GM23338 (cell line): ENCODE measurements around the gene GET4. TPM values are rescaled to one million over a fixed set of nuclear protein-coding genes. Genes with fewer than 3 reads are reported as not detected.

ENCODE experiments used
- ATAC-seq: fragments of 200-7000 bp; cut with Tn5 transposase; 3 replicates; pipeline ENCODE4 v1.9.1; 2020
- DNase-seq: peaks from one replicate; pipeline ENCODE4 v3.0.0-alpha.2; 2015; ENCODE audit warnings: low spot score
- H2AFZ ChIP-seq: fragments of 200-600 bp; sonication (generic); 2 replicates; pipeline ENCODE4 v1.8.0; 2016; ENCODE audit warnings: antibody characterized with exemption, mild to moderate bottlenecking, moderate library complexity
- H3F3A ChIP-seq: fragments of 200-600 bp; sonication (generic); replicated peaks from 2 replicates; pipeline ENCODE4 v1.8.0; 2017; ENCODE audit warnings: antibody characterized with exemption, mixed run types, low read depth
- H3K27ac ChIP-seq: fragments of 200-600 bp; sonication (generic); 2 replicates; pipeline ENCODE4 v1.6.1; 2016; ENCODE audit warnings: low read depth
- H3K27me3 ChIP-seq: fragments of 200-600 bp; sonication (generic); 2 replicates; pipeline ENCODE4 v1.8.0; 2016; ENCODE audit warnings: mild to moderate bottlenecking, mixed run types, moderate library complexity; ENCODE audit not compliant: insufficient read depth
- H3K36me3 ChIP-seq: fragments of 200-600 bp; sonication (generic); 2 replicates; pipeline ENCODE4 v1.8.0; 2016; ENCODE audit warnings: mild to moderate bottlenecking; ENCODE audit not compliant: insufficient read depth
- H3K4me1 ChIP-seq: fragments of 200-600 bp; sonication (generic); 2 replicates; pipeline ENCODE4 v1.8.0; 2016; ENCODE audit warnings: mild to moderate bottlenecking, moderate library complexity; ENCODE audit not compliant: insufficient read depth
- H3K4me2 ChIP-seq: fragments of 200-600 bp; sonication (generic); 2 replicates; pipeline ENCODE4 v1.7.1; 2017; ENCODE audit warnings: mixed run types
- H3K4me3 ChIP-seq: fragments of 200-600 bp; sonication (generic); 2 replicates; pipeline ENCODE4 v1.6.1; 2016; ENCODE audit warnings: mixed run types
- H3K79me2 ChIP-seq: fragments of 200-600 bp; sonication (generic); replicated peaks from 2 replicates; pipeline ENCODE4 v1.8.0; 2017; ENCODE audit warnings: mild to moderate bottlenecking; ENCODE audit not compliant: insufficient read depth
- H3K9me2 ChIP-seq: fragments of 200-600 bp; sonication (generic); 2 replicates; pipeline ENCODE4 v1.8.0; 2017; ENCODE audit not compliant: insufficient read depth
- H4K20me1 ChIP-seq: fragments of 200-600 bp; sonication (generic); replicated peaks from 2 replicates; pipeline ENCODE4 v1.8.0; 2017; ENCODE audit warnings: mild to moderate bottlenecking; ENCODE audit not compliant: insufficient read depth
- H3K27ac Mint-ChIP-seq: 2 replicates; pipeline ENCODE4 v1.8.0; 2020; ENCODE audit warnings: inconsistent platforms, mild to moderate bottlenecking, moderate library complexity, mixed read lengths
- H3K27me3 Mint-ChIP-seq: 3 replicates; pipeline ENCODE4 v1.8.0; 2022; ENCODE audit warnings: low read depth, mild to moderate bottlenecking, moderate library complexity, mixed read lengths, inconsistent platforms; ENCODE audit not compliant: insufficient read depth, poor library complexity
- H3K36me3 Mint-ChIP-seq: 3 replicates; pipeline ENCODE4 v1.8.0; 2021; ENCODE audit warnings: low read depth, mild to moderate bottlenecking, inconsistent platforms, moderate library complexity, mixed read lengths
- H3K4me1 Mint-ChIP-seq: 3 replicates; pipeline ENCODE4 v1.8.0; 2020; ENCODE audit warnings: mild to moderate bottlenecking, inconsistent platforms, mixed read lengths
- H3K4me3 Mint-ChIP-seq: 3 replicates; pipeline ENCODE4 v1.8.0; 2021; ENCODE audit warnings: moderate library complexity, mild to moderate bottlenecking, inconsistent platforms, mixed read lengths
- H3K9me3 Mint-ChIP-seq: 3 replicates; pipeline ENCODE4 v1.8.0; 2020; ENCODE audit warnings: moderate library complexity, mild to moderate bottlenecking, inconsistent platforms, mixed read lengths
- CTCF ChIP-seq, 2 experiments: fragments of 200-600 bp in 1 of 2; sonication (generic) in 1 of 2; conservative IDR thresholded peaks; 2 replicates each; pipeline versions ENCODE4 v1.5.1 to v1.6.1; 2016 to 2017; ENCODE audit warnings: antibody characterized with exemption in 2 of 2, low read depth in 2 of 2, mild to moderate bottlenecking in 2 of 2, moderate library complexity in 1 of 2
- ETS1 ChIP-seq: IDR thresholded peaks from 2 replicates; pipeline ENCODE4 v1.6.1; 2016; ENCODE audit warnings: antibody characterized with exemption
- EZH2phosphoT487 ChIP-seq: fragments of 200-600 bp; sonication (generic); IDR thresholded peaks from one replicate; pipeline ENCODE4 v1.8.1; 2018; ENCODE audit warnings: antibody characterized with exemption; ENCODE audit not compliant: unreplicated experiment
- JUNB ChIP-seq: IDR thresholded peaks from one replicate; pipeline ENCODE4 v1.6.1; 2016; ENCODE audit warnings: antibody characterized with exemption; ENCODE audit not compliant: unreplicated experiment
- NANOG ChIP-seq: IDR thresholded peaks from 2 replicates; pipeline ENCODE4 v1.6.1; 2016; ENCODE audit warnings: antibody characterized with exemption, borderline replicate concordance
- REST ChIP-seq: IDR thresholded peaks from one replicate; pipeline ENCODE4 v1.6.1; 2018; ENCODE audit warnings: antibody characterized with exemption; ENCODE audit not compliant: unreplicated experiment
- STAT1 ChIP-seq: IDR thresholded peaks from one replicate; pipeline ENCODE4 v1.6.1; 2016; ENCODE audit warnings: antibody characterized with exemption; ENCODE audit not compliant: unreplicated experiment
- ZNF114 ChIP-seq: fragments of 250-450 bp; sonication (Bioruptor Pico); IDR thresholded peaks from 2 replicates; pipeline ENCODE4 v1.5.0; 2020; ENCODE audit warnings: mild to moderate bottlenecking, moderate library complexity
- ZNF331 ChIP-seq: fragments of 250-450 bp; sonication (Bioruptor Pico); IDR thresholded peaks from 2 replicates; pipeline ENCODE4 v1.5.0; 2020; ENCODE audit warnings: low read depth, mild to moderate bottlenecking, moderate library complexity
- ZNF462 ChIP-seq: fragments of 250-450 bp; sonication (Bioruptor Pico); IDR thresholded peaks from 2 replicates; pipeline ENCODE4 v1.5.0; 2020; ENCODE audit warnings: mild to moderate bottlenecking, moderate library complexity
- polyA plus RNA-seq: library from polyadenylated mRNA; unstranded; fragments of >200 nt; fragmentation: Nextera tagmentation; extraction: Ambion mirVana; gene quantifications from 2 replicates; pipeline ENCODE4 v1.2.1, GENCODE V29; 2016
- total RNA-seq: library from RNA; depleted of rRNA; stranded (reverse); fragments of >200 nt; shearing (Covaris generic); gene quantifications from 2 replicates; pipeline ENCODE4 v1.2.3, GENCODE V29; 2014

GET4 gene
- total and polyA plus RNA-seq, 2 experiments from 2014 or later = 48.0 to 79.1 TPM

- H3K79me2 ChIP-seq = peaks cover 7% of the 10 kb centered on the region
- H3K9me2 ChIP-seq = no peaks in the 10 kb centered on the region
- Mint-ChIP-seq H3K27me3 (peaks cover 4% of the 10 kb centered on the region), H3K4me3 (no peak overlapping the region), H3K27ac (no peak overlapping the region), H3K4me1 (no peaks in the 10 kb centered on the region), H3K36me3 (peaks cover 64% of the 10 kb centered on the region), H3K9me3 (no peaks in the 10 kb centered on the region; the same call in 2 of the 3 replicates)
- H3K4me1 ChIP-seq = no peaks in the 10 kb centered on the region
- H3F3A ChIP-seq = 0 out of 2 replicates have a peak, but pooled peaks cover 4% of the 10 kb centered on the region
- H2AFZ ChIP-seq = no peak overlapping the region
- ATAC-seq = no peak
- no peak for DNase-seq
- no peaks in the 10 kb centered on the region for H3K27me3 ChIP-seq
- no peak overlapping the region for H3K4me2 ChIP-seq
- H3K4me3 ChIP-seq = no peak overlapping the region
- H3K27ac ChIP-seq = no peak overlapping the region
- no peaks in the 10 kb centered on the region; the same call in 1 of the 2 replicates for H4K20me1 ChIP-seq
- TF ChIP-seq CTCF (conservative IDR thresholded peaks at IDR 0.05; ENCODE audit: low read depth in 2 of 2) (no peak), ZNF331 (CRISPR knock-in tag) (no peak), NANOG (no peak), ETS1 (no peak), ZNF114 (no peak), REST (no peak), EZH2phosphoT487 (no peak), ZNF462 (no peak), STAT1 (no peak), JUNB (no peak)
- H3K36me3 ChIP-seq = 0 out of 2 replicates have a peak, but pooled peaks cover 6% of the 10 kb centered on the region
Observed at GRCh38 chr7:893686-894085, 17.3 kb downstream of the GET4 start.
